PC-3 (cell line): ENCODE results near the gene BHLHE23.

Experiments used
- CTCF ChIP-seq: fragments of 300-600 bp; sonication (generic); conservative IDR thresholded peaks from 2 replicates; pipeline ENCODE4 v1.5.1; 2017; ENCODE audit warnings: antibody characterized with exemption, low read depth, mild to moderate bottlenecking, low read length
- EZH2 ChIP-seq: fragments of 300-600 bp; sonication (generic); IDR thresholded peaks from one replicate; pipeline ENCODE4 v1.6.1; 2017; ENCODE audit warnings: antibody characterized with exemption, mild to moderate bottlenecking, low read length; ENCODE audit not compliant: unreplicated experiment
- EZH2phosphoT487 ChIP-seq: fragments of 300-600 bp; sonication (generic); IDR thresholded peaks from 2 replicates; pipeline ENCODE4 v1.6.1; 2018; ENCODE audit warnings: mild to moderate bottlenecking, antibody characterized with exemption, low read length, borderline replicate concordance

- TF ChIP-seq EZH2 (no peak), CTCF (no peak), EZH2phosphoT487 (no peak; the same call in 1 of the 2 replicates)
These were observed 26.8 kb downstream of the BHLHE23 start for GRCh38 chr20:62979876-62980373.
